Activated B cell treated with CpG ODN at 0.5 μM for 24 hours (primary cell): ENCODE data around the gene OR1F1. TPM values are rescaled to one million over a fixed set of nuclear protein-coding genes. Genes with fewer than 3 reads are reported as not detected.

ENCODE experiments used
- ATAC-seq: fragments of 200-7000 bp; cut with Tn5 transposase; one replicate; pipeline ENCODE4 v1.10.0; 2021; ENCODE audit warnings: low read depth, mild to moderate bottlenecking, moderate library complexity
- CTCF ChIA-PET: fragments of 350-600 bp; sonication (Branson Sonifier 250); formaldehyde crosslinking; loops from one replicate; lab custom pipeline; 2021; ENCODE audit warnings: antibody characterized with exemption; lab: Charles Lee
- POLR2A ChIA-PET: fragments of 350-600 bp; sonication (Branson Sonifier 250); formaldehyde crosslinking; loops from one replicate; lab custom pipeline; 2021; ENCODE audit warnings: antibody characterized with exemption; lab: Charles Lee
- DNase-seq: peaks from one replicate; pipeline ENCODE4 v3.0.0; 2022
- H3K27ac Mint-ChIP-seq: one replicate; pipeline ENCODE4 v1.8.0; 2020; ENCODE audit warnings: mixed read lengths
- H3K27me3 Mint-ChIP-seq: one replicate; pipeline ENCODE4 v1.8.0; 2021; ENCODE audit warnings: mixed read lengths
- H3K36me3 Mint-ChIP-seq: one replicate; pipeline ENCODE4 v1.8.0; 2021; ENCODE audit warnings: low read depth, mixed read lengths
- H3K4me1 Mint-ChIP-seq: one replicate; pipeline ENCODE4 v1.8.0; 2021; ENCODE audit warnings: mixed read lengths
- H3K4me3 Mint-ChIP-seq: one replicate; pipeline ENCODE4 v1.8.0; 2020; ENCODE audit warnings: mild to moderate bottlenecking, mixed read lengths
- H3K9me3 Mint-ChIP-seq: one replicate; pipeline ENCODE4 v1.8.0; 2020; ENCODE audit warnings: mixed read lengths
- intact Hi-C: fragments of 100-400 bp; cut with micrococcal nuclease; formaldehyde crosslinking; loops from one replicate; pipeline ENCODE4 v1.15.1; 2024
- total RNA-seq: library from RNA; stranded (reverse); gene quantifications from 2 replicates; pipeline ENCODE4 v1.2.3, GENCODE V29; 2022
- TF ChIP-seq, protein P1 (sequence below): fragments of 200-600 bp; IDR thresholded peaks from one replicate; pipeline ENCODE4 v1.8.0; 2022; ENCODE audit warnings: antibody characterized with exemption, mild to moderate bottlenecking

Gene OR1F1
- total RNA-seq, 1 donor from 2014 or later, result not detected

DNA sequence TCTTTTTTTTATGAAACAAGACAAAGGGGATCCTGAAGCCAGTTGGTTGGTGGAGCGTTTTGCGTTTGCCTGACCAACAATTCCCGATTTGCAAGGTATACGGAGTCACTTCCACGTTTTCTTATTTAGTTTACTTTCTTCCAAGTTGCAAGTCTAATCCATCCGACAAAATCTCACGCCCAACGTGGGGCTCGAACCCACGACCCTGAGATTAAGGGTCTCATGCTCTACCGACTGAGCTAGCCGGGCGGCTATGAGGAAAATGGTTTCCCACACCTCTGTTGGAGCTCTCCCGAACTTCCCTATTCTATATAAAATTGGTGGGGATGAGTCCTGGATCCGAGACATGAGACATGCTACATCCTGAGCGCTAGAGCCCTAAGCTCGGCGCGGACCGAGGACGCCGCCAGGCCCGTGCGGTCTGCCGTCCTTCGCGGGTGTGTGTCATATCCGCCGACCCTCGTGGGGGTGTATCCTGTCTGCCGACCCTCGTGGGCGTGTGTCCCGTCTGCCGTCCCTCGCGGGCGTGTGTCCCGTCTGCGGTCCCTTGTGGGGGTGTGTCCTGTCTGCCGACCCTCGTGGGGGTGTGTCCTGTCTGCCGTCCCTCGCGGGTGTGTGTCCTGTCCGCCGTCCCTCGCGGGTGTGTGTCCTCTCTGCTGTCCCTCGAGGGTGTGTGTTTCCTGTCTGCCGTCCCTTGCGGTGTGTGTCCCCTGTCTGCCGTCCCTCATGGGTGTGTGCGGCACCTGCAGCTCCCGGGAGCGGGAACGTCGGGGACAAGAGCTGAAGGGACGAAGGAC, 30.6 kb upstream of the OR1F1 start:
- DNase-seq (no peak), ATAC-seq (peak; percentile 6)
- Mint-ChIP-seq H3K4me3 (peak overlapping the region; percentile 85), H3K27me3 (peaks cover 2% of the 10 kb centered on the region), H3K36me3 (peaks cover 8% of the 10 kb centered on the region), H3K4me1 (peaks cover 27% of the 10 kb centered on the region), H3K9me3 (peaks cover 3% of the 10 kb centered on the region), H3K27ac (peak overlapping the region; percentile 67)
- TF ChIP-seq, protein P1, sequence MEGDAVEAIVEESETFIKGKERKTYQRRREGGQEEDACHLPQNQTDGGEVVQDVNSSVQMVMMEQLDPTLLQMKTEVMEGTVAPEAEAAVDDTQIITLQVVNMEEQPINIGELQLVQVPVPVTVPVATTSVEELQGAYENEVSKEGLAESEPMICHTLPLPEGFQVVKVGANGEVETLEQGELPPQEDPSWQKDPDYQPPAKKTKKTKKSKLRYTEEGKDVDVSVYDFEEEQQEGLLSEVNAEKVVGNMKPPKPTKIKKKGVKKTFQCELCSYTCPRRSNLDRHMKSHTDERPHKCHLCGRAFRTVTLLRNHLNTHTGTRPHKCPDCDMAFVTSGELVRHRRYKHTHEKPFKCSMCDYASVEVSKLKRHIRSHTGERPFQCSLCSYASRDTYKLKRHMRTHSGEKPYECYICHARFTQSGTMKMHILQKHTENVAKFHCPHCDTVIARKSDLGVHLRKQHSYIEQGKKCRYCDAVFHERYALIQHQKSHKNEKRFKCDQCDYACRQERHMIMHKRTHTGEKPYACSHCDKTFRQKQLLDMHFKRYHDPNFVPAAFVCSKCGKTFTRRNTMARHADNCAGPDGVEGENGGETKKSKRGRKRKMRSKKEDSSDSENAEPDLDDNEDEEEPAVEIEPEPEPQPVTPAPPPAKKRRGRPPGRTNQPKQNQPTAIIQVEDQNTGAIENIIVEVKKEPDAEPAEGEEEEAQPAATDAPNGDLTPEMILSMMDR, result no peak
- intact Hi-C loops, result loop anchor here (1.0 to 10.0 kb wide), 9 partner anchors 7 to 1193 kb away; partner anchors contain the start of genes RNF151, RPS2, SLX4 and ZNF174
- CTCF ChIA-PET, result interaction anchor here (0.6 to 1.6 kb wide), 3 partner anchors 9 to 28 kb away, joined by 3 to 8 read pairs (median 4); no protein-coding TSS in a partner anchor
- POLR2A ChIA-PET, result interaction anchor here (0.7 to 3.4 kb wide), 9 partner anchors 9 to 300 kb away, joined by 3 to 33 read pairs (median 4); partner anchors contain the start of genes MMP25, ZNF213 and ZSCAN10

DNA sequence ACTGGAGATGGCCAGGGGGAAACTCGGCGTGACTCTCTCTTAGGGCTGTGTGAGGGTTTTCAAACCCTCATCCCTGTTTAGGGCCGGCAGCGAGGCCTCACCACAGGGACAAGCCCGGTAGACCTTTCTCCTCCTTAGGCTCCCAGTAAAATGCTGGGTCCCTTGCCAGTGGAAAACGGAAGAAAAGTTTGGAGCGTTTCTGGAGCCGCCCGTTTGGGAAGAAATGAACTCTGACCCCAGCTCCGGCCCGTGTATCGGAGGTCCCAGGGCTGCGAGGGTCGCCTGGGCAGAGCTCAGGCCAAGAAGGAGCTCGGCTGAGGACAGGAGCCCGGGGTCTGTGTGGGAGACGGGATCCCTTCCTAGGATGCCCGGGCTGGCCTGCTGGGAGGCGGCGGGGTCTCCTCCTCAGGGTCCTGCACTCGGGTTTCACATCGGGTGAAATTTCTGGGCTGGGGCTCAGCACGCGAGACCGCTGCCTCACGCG, 29.9 kb upstream of the OR1F1 start:
- H3K27me3 Mint-ChIP-seq, result peaks cover 2% of the 10 kb centered on the region
- no peak for ATAC-seq

DNA sequence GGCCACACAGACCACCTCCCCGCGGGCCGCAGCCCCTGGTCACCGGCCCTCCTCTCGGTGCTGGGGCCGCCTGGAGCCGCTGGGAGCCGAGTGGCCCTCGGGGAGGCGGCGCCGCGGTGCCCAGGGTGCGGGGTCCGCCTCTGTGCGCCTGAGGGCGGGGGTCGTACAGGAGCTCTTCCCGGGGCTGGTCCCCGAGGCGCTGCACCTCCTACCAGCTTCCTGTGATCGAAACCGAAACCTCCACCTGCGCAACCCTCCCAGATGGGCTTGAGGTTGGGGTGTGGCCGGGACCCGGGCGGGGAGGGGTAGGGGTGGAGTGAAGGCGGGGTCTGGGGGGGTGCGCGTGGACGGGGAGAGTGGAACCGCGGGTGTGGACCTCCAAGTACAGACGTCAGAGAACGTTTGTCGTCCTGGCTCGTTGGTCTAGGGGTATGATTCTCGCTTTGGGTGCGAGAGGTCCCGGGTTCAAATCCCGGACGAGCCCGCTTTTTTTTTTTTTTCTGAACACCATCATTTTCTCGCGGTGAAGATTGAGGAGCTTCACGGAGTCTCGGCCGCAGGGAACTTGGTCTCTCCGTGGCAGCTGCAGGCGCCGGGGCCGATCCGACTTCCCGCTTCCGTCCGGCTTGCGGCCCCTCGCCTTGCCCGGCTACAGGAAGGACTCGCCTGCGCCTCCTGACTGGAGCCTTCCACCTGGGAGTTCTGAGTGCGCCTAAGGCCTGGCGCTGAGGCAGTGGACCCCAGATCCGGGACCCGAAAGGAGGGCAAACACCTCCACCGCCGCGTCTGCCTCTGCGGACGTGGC, 29.3 kb upstream of the OR1F1 start:
- H3K36me3 Mint-ChIP-seq, result peaks cover 5% of the 10 kb centered on the region
- peaks cover 23% of the 10 kb centered on the region for H3K4me1 Mint-ChIP-seq
- intact Hi-C loops, result loop anchor here (1.0 to 10.0 kb wide), 9 partner anchors 8 to 1194 kb away; partner anchors contain the start of genes RNF151, RPS2, SLX4 and ZNF174
- ChIA-PET CTCF (interaction anchor here (1.2 to 1.6 kb wide), 3 partner anchors 11 to 155 kb away, joined by 3 to 8 read pairs (median 4); no protein-coding TSS in a partner anchor), POLR2A (interaction anchor here (0.5 to 3.4 kb wide), 25 partner anchors 9 to 1198 kb away, joined by 3 to 33 read pairs (median 4); partner anchors contain the start of genes ECI1, MMP25, ZNF174 and ZNF213)
- TF ChIP-seq, protein P1, result no peak
- H3K4me3 Mint-ChIP-seq, result peak overlapping the region; percentile 91
- peak; percentile 90 for ATAC-seq
- DNase-seq, result peak; percentile 77
- peak overlapping the region; percentile 90 for H3K27ac Mint-ChIP-seq
- peaks cover 3% of the 10 kb centered on the region for H3K9me3 Mint-ChIP-seq
- peaks cover 4% of the 10 kb centered on the region for H3K27me3 Mint-ChIP-seq

More for the DNA sequence above, 29.9 kb upstream of the OR1F1 start:
- H3K4me3 Mint-ChIP-seq, result peak overlapping the region; percentile 85
- H3K9me3 Mint-ChIP-seq, result peaks cover 3% of the 10 kb centered on the region
- no peak for DNase-seq
- CTCF ChIA-PET, result interaction anchor here (0.6 to 1.6 kb wide), 4 partner anchors 8 to 154 kb away, joined by 3 to 8 read pairs (median 4); no protein-coding TSS in a partner anchor
- TF ChIP-seq, protein P1, result no peak
- H3K36me3 Mint-ChIP-seq, result peaks cover 5% of the 10 kb centered on the region
- intact Hi-C loops, result loop anchor here (1.0 to 10.0 kb wide), 9 partner anchors 8 to 1193 kb away; partner anchors contain the start of genes RNF151, RPS2, SLX4 and ZNF174
- POLR2A ChIA-PET, result interaction anchor here (0.6 to 3.4 kb wide), 19 partner anchors 8 to 907 kb away, joined by 3 to 33 read pairs (median 4); partner anchors contain the start of genes ECI1, MMP25, ZNF174 and ZNF213
- peak overlapping the region; percentile 67 for H3K27ac Mint-ChIP-seq
- peaks cover 23% of the 10 kb centered on the region for H3K4me1 Mint-ChIP-seq

DNA sequence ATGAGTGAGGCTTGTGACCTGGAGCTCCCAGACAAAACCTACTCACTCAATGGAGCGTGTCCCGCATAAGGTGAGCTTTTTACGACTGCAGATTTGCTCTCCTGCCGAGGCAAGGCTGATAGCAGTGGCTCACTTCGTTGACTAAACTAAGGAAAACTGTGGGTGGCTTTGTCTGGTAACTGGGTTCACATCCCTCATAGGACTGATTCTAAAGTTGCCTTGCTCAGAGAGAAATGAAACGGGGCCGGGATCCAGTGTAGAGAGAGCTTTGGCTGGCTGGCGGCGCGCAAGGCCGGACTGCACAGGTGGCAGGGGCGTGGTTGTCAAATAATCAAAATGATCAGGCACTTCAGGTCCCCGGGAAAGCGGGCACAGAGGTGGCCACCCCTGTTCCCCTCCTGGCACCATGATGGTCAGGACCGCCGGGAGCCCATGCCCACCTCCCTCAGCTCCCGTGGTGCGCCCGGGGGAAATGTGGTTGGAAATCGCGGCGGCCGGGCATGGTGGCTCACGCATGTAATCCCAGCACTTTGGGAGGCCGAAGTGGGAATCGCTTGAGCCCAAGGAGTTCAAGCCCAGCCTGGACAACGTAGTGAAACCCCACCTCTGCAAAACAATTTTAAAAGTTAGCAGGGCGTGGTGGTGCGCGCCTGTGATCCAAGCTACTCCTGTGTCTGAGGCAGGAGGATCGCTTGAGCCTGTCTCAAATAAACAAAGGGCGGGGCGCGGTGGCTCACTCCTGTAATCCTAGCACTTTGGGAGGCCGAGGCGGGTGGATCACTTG, 26.6 kb upstream of the OR1F1 start:
- Mint-ChIP-seq H3K4me1 (peaks cover 31% of the 10 kb centered on the region), H3K4me3 (peak overlapping the region; percentile 38), H3K27ac (no peak overlapping the region), H3K9me3 (no peaks in the 10 kb centered on the region), H3K27me3 (peaks cover 8% of the 10 kb centered on the region), H3K36me3 (peaks cover 5% of the 10 kb centered on the region)
- TF ChIP-seq, protein P1, result no peak
- ATAC-seq (no peak), DNase-seq (no peak)
- POLR2A ChIA-PET, result interaction anchor here (1.7 kb wide), 1 partner anchor 11 kb away, joined by 4 read pairs; no protein-coding TSS in a partner anchor
- CTCF ChIA-PET, result interaction anchor here (1.2 kb wide), 1 partner anchor 8 kb away, joined by 3 read pairs; no protein-coding TSS in a partner anchor
- intact Hi-C loops, result no loop called here
